ENCODE measurements around the gene PKDCC. TPM values are rescaled to one million over a fixed set of nuclear protein-coding genes. Genes with fewer than 3 reads are reported as not detected.
A peak's percentile ranks its signal among the peaks of the same experiment; 100 is the strongest.

PKDCC gene
- total RNA-seq, 1 donor: not detected

DNA sequence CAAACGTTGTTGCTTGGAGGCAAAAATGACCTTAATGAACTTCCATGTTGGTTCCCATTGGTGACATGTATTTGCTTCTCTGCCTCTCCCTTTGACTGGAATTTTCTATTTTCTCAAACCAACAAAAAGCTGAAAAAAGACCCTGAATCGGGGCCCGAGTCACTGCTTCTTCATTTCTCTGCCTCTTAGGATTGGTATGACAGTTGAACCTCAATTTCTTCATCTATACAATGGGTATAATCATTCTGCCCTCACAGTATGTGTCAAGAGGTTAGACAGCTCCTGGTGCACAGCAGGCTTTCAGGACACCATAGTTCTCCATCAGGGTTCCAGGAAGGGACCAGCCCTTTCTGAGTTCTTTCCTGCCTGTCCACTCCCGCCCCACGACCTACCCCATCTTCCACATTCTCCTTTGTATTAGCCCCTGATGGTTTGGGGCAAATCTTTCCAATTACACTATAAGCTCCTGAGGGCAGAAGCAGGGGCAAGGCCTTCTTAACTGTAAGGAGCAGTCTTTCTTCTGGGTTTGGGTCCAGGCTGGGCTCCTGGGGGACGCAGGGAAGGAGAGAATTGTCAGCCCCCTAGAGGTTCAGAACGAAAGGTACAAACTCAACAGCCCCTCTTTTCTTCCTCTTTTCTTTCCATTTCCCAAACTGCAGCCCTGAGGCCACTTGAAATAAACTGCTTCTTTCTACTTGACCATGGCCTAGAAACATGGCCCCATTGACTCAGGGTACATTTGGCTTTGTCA lies 6.3 kb upstream of the PKDCC start:
- Histone ChIP-seq H3K4me3 (ENCODE audit: low read length) (no peak overlapping the region), H3K4me1 (ENCODE audit: insufficient read depth, low read length) (no peaks in the 10 kb centered on the region), H3K9me3 (ENCODE audit: low read depth, low read length) (no peaks in the 10 kb centered on the region), H3K27me3 (ENCODE audit: insufficient read depth, low read length) (peaks cover 19% of the 10 kb centered on the region)

GRCh38 chr2:42042631-42043355 lies 5.0 kb upstream of the PKDCC start:
- Histone ChIP-seq H3K4me3 (ENCODE audit: low read length) (no peak overlapping the region), H3K9me3 (ENCODE audit: low read depth, low read length) (no peaks in the 10 kb centered on the region), H3K4me1 (ENCODE audit: insufficient read depth, low read length) (peaks cover 4% of the 10 kb centered on the region), H3K27me3 (ENCODE audit: insufficient read depth, low read length) (peaks cover 26% of the 10 kb centered on the region)

DNA sequence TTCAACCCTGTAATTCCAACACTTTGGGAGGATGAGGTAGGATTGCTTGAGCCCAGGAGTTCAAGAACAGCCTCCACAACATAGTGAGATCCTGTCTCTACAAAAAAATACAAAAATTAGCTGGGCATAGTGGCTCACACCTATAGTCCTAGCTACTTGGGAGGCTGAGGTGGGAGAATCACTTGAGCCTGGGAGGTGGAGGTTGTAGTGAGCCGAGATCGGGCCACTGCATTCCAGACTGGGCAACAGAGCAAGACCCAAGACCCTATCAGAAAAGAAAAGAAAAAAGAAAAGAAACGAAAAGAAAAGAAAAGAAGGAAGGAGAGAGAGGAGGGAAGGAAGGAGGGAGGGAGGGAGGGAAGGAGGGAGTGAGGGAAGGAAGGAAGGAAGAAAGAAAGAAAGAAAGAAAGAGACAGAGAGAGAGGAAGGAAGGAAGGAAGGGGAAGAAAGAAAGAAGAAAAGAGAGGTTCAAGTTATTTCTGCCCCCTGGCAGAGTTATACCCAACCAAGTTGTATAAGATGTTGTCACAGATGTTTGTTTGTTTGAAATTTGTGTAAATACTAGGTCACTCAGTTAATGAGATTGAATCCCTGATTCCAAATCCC lies 3.9 kb upstream of the PKDCC start:
- no peaks in the 10 kb centered on the region for H3K9me3 ChIP-seq (ENCODE audit: low read depth, low read length)
- peaks cover 31% of the 10 kb centered on the region for H3K27me3 ChIP-seq (ENCODE audit: insufficient read depth, low read length)
- H3K4me3 ChIP-seq (ENCODE audit: low read length): no peak overlapping the region
- peaks cover 4% of the 10 kb centered on the region for H3K4me1 ChIP-seq (ENCODE audit: insufficient read depth, low read length)

DNA sequence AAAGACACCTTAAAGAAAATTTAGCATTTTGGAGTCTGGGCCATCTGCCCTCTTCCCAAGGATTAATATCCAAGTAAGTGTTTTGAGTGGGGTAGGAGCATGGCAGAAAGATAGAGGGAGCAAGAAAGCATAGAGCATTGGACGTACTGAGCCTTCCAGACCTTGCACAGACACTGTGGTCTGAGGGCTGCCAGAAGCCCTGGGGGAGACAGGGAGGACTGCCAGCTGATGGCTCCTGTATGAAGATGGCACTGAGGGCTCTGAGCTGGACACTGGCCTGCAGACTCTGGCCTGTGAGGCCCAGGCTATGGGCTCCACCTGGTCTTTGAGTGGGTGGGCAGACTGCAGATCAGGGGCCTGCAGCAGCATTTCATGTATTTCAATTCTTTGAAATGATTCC lies 2.9 kb upstream of the PKDCC start:
- peaks cover 4% of the 10 kb centered on the region for H3K4me1 ChIP-seq (ENCODE audit: insufficient read depth, low read length)
- H3K9me3 ChIP-seq (ENCODE audit: low read depth, low read length): no peaks in the 10 kb centered on the region
- H3K4me3 ChIP-seq (ENCODE audit: low read length): no peak overlapping the region
- peaks cover 42% of the 10 kb centered on the region for H3K27me3 ChIP-seq (ENCODE audit: insufficient read depth, low read length)

- Histone ChIP-seq H3K27me3 (ENCODE audit: insufficient read depth, low read length) (peaks cover 46% of the 10 kb centered on the region), H3K4me3 (ENCODE audit: low read length) (no peak overlapping the region), H3K4me1 (ENCODE audit: insufficient read depth, low read length) (peaks cover 4% of the 10 kb centered on the region), H3K9me3 (ENCODE audit: low read depth, low read length) (no peaks in the 10 kb centered on the region)
These were observed 2.5 kb upstream of the PKDCC start for GRCh38 chr2:42045352-42045751.

DNA sequence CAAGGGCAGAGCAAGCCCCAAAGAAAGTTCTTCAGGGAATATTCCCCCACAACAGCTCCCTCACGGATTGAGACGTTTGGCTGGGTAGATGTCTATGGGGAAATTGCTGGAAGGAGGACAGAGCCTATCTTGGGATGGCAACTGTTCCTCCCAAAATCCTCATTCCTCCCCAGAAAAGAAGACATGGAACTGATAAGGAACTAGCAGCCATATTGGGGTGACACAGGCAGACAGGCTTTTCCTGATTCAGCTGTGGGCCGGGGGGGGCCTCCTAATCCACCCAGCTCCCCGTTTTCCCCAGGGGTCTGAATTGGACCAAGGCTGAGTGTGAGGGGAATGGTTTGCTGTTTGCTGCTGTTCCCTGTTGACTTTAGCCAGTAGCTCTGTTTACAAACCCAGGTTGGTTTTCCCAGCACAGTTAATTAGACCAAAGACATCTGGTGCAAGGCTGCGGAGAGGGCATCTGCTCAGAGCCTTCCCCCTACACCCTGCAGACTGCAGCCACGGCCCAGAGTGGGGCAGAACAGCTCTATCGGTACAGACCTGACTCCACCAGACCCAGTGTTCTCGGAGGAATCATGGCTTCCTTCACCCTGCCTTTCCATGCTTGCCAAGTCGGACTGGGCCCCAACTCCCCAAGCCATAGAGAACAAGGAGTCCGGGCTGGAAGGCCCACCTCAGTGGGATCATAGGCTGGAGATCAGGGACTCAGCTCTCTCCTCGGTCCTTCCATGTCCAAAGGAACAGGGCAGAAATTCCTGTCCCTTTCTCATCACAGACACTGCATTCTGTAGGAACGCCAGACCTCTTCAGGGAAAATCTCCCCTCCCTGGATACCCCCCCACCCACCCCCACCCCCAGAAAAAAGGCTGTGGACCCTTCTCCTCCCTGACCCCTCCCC lies 1.7 kb upstream of the PKDCC start:
- Histone ChIP-seq H3K27me3 (ENCODE audit: insufficient read depth, low read length) (peaks cover 50% of the 10 kb centered on the region), H3K9me3 (ENCODE audit: low read depth, low read length) (no peaks in the 10 kb centered on the region), H3K4me3 (ENCODE audit: low read length) (no peak overlapping the region), H3K4me1 (ENCODE audit: insufficient read depth, low read length) (peaks cover 4% of the 10 kb centered on the region)

GRCh38 chr2:42046819-42047487 lies 868 bp upstream of the PKDCC start:
- Histone ChIP-seq H3K4me3 (ENCODE audit: low read length) (peak overlapping the region; percentile 18), H3K27me3 (ENCODE audit: insufficient read depth, low read length) (peaks cover 50% of the 10 kb centered on the region), H3K9me3 (ENCODE audit: low read depth, low read length) (no peaks in the 10 kb centered on the region), H3K4me1 (ENCODE audit: insufficient read depth, low read length) (peaks cover 4% of the 10 kb centered on the region)

DNA sequence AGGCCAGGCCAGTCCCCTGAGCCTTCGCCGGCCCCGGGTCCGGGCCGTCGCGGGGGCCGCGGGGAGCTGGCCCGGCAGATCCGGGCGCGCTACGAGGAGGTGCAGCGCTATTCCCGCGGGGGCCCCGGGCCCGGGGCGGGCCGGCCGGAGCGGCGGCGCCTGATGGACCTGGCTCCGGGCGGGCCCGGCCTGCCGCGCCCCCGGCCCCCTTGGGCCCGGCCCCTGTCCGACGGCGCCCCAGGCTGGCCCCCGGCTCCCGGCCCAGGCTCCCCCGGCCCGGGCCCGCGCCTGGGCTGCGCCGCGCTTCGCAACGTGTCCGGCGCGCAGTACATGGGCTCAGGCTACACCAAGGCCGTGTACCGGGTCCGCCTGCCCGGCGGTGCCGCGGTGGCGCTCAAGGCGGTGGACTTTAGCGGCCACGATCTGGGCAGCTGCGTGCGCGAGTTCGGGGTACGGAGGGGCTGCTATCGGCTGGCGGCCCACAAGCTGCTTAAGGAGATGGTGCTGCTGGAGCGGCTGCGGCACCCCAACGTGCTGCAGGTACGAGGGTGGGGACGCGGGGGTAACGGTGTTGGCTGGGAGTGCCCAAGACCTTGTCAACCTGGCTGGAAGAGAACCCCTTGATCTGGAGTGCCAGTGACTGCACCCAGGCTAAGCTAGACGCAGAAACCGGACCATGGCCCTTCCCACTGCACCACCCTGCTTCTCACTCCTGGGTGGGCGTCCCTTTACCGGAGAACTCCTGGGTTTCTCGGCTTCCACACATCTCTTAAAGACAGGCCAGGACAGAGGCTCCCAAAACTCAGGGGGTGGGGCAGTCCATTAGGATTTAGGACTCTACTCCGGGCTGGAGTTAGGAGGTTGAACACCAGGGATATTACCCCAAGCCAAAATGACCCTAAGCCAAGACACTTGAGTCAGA lies 739 bp downstream of the PKDCC start:
- H3K27me3 ChIP-seq (ENCODE audit: insufficient read depth, low read length): peaks cover 50% of the 10 kb centered on the region
- H3K4me3 ChIP-seq (ENCODE audit: low read length): no peak overlapping the region

DNA sequence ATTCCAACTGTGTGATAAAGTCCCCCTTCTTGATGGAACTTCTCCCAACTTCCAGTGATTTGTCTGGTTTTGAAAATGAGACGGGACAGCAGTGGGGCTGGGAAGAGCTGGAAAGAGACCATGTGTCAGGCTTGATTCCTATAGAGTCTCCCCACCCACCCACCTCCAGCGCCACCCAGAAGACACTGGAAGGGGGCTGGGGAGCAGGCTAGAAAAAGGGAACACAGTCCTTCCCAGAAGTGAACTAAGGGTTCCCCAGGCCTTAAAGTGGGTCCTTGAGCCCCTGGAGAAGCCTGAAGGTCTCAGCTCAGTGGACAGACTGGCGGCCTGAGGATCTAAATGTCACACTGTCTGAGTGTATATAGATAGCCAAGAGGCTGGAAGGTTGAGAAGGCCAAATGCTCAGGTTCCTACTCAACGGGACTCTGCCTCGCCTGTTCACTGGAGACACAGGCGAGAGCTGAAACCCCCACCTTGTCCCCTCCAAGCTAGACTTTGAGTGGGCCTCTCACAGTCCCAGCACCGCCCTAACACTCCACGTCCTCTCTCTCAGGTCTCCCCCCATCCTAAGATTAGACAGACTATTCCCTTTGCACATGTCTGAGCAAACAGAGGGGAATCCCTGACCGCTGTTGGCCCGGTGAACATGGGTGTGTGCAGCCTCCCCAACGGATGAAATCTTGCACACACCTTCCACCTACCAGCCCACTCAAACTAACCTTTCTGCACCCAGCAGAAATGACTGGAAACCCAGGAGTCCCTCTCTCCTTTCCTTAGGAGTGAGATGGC lies 1.6 kb downstream of the PKDCC start:
- Histone ChIP-seq H3K4me3 (ENCODE audit: low read length) (no peak overlapping the region), H3K9me3 (ENCODE audit: low read depth, low read length) (no peaks in the 10 kb centered on the region), H3K27me3 (ENCODE audit: insufficient read depth, low read length) (peaks cover 46% of the 10 kb centered on the region), H3K4me1 (ENCODE audit: insufficient read depth, low read length) (peaks cover 4% of the 10 kb centered on the region)

More for the DNA sequence above, 739 bp downstream of the PKDCC start:
- Histone ChIP-seq H3K4me1 (ENCODE audit: insufficient read depth, low read length) (peaks cover 4% of the 10 kb centered on the region), H3K9me3 (ENCODE audit: low read depth, low read length) (no peaks in the 10 kb centered on the region)

DNA sequence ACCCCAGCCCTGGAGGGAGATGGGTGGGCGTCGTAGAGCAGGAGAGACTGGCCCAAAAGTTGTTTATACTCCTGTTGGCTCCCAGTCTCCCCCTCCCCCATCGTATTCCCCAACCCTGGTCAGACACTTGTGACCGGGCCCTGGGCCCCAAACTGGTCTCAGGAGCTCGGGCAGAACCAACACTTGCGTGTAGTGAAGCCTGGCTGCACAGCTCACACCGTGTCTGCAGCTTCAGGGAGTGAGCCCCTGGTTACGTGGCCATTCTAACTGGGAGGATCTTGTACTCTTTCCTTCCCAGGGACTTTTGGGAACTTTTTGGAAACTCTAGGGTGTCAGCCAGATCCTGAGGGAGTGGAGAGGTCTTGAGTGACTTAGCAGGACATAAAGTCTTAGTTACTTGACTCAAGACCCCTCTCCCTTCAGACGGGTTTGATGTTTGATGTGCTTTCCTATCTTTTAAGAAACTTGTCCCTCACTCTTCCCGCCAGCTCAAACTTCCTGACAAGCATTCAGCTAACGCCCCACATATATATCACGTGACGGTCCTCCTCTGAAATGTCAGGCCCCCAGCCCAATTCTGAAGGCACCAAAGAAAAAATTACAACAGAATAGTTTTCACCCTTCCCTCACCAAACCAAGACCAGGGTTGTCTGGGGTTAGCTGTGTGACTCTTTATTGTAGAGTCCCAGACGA lies 2.3 kb downstream of the PKDCC start:
- Histone ChIP-seq H3K4me1 (ENCODE audit: insufficient read depth, low read length) (peaks cover 4% of the 10 kb centered on the region), H3K9me3 (ENCODE audit: low read depth, low read length) (no peaks in the 10 kb centered on the region), H3K27me3 (ENCODE audit: insufficient read depth, low read length) (peaks cover 42% of the 10 kb centered on the region), H3K4me3 (ENCODE audit: low read length) (no peak overlapping the region)

DNA sequence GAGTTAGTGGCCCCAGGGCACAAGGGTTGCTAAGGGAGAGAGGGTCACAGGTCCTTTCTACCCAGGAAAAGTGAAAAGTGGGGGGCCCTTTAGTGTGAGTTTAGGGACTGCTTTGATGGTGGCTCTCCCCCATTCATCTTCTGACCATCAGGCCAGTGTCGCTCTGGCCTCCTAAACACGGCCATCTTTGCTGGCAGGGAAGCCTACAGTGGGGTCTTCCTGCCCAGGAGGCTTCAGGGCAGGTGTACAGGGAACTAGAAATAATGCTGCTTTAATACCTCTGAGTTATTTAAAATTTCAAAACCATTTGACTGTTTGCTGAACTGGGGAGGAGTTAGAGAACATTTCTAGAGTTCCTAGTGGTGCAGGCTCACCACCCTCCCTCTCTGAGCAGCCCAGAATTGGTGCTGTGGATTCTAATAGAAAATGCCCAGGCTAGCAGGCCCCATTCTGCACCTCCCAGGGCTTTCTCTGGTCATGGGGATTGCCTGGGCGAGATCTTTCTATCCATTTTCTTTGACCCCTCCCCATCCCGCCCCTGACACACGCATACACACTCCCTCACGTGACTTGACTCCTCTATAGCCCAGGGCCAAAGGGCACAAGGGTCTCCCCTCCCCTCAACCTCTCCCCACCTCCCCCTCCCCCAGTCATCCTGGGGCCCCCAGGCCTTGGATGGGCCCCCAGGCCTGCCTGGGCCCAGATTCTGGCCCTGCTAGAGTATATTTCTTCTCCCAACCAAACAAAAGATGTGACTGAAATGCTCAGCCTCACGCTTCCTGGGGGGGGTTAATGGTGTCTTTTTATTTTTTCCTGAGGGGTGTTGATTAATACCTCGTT lies 3.1 kb downstream of the PKDCC start:
- no peak overlapping the region for H3K4me3 ChIP-seq (ENCODE audit: low read length)
- H3K27me3 ChIP-seq (ENCODE audit: insufficient read depth, low read length): peaks cover 35% of the 10 kb centered on the region
- H3K4me1 ChIP-seq (ENCODE audit: insufficient read depth, low read length): peaks cover 4% of the 10 kb centered on the region
- no peaks in the 10 kb centered on the region for H3K9me3 ChIP-seq (ENCODE audit: low read depth, low read length)

Data from mononuclear cell (primary cell).